ENCODE measurements around the gene CEP192.

- TF ChIP-seq CTCF (conservative IDR thresholded peaks at IDR 0.05 in 1 of 2, IDR thresholded peaks at IDR 0.05 in 1 of 2; ENCODE audit: extremely low read depth in 1 of 2, insufficient read depth in 1 of 2, low read depth in 1 of 2, low read length in 2 of 2) (no peak), EZH2 (IDR thresholded peaks at IDR 0.05; ENCODE audit: borderline replicate concordance, low read length) (no peak)
These were observed 17.5 kb upstream of the CEP192 start for GRCh38 chr18:12973562-12974213.

Data from mammary epithelial cell (primary cell).